ENCODE results near the gene C2CD4C.
"Not testable (repeated sequence)": the region's sequence is repeated elsewhere in the genome, so short reads cannot be mapped to it uniquely, and the experiment has no call there.

C2CD4C gene

DNA sequence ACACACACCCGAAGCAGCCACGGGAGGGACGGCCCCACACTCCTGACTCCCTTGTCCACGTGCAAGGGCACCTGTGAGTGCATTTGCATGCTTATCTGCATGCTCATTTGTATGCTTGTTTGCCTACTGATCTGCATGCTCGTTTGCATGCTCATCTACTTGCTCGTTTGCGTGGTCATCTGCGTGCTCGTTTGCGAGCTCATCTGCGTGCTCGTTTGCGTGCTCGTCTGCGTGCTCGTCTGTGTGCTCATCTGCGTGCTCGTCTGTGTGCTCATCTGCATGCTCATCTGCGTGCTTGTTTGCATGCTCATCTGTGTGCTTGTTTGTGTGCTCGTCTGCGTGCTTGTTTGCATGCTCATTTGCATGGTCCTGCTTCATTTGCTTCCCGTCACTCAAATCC lies 28.1 kb upstream of the C2CD4C start:
- DNase-seq: no peak

GRCh38 chr19:436413-436950 lies 27.5 kb upstream of the C2CD4C start:
- DNase-seq: no peak

DNA sequence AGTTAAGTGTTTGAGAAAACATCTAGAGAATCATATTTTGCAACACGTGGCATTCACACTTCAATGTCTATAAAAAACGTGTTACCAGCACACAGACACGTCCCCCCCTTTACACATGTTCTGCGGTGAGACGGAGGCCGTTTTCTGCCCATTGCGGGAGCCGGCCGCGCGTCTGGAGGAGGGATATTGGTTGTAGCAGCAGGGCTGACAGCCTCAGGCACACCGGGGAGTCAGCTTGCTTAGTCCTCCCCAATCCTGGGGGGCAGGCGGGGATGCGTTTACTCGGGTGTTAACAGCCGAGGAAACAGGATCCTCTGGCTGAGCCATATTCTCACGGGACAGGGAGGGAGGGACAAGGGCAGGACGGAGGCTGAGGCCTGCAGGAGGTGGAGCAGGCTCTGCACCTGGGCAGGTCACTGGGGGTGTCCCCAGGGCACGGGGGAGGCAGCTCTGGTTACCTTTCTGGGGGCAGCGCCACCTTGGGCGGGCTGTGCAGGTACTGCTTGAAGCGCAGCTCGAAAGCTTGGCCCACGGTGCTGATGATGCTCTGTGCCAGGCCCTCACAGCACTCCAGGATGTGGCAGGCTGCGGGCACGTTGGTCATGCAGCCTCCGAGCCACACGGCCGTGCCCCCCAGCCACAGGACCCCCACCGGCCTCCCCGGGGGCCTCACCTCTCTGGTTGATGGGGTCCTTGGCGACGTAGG lies 26.9 kb upstream of the C2CD4C start:
- DNase-seq: no peak

GRCh38 chr19:435056-435706 lies 26.2 kb upstream of the C2CD4C start:
- DNase-seq: no peak

GRCh38 chr19:434152-434960 lies 25.4 kb upstream of the C2CD4C start:
- DNase-seq: no peak

- no peak for DNase-seq
Measured at GRCh38 chr19:430701-431100, 21.8 kb upstream of the C2CD4C start.

DNA sequence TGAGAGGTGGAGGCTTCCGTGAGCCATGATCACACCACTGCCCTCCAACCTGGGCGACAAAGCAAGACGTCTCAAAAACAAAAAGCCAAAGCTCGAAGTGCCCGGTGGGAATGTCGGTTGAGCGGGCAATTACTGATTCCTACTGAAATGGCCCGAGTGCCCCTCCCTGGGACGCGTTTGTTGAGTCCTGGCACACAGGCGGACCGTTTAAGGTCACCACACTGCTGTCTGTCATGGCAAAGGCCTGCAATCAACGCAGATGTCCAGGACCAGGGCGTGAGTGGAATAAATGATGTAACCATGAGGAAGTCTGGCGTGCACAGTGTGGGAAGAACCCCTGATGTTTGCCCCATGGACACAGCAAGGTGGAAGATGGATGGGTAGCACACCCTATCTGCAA lies 19.2 kb upstream of the C2CD4C start:
- no peak for DNase-seq

GRCh38 chr19:427675-428074 lies 18.7 kb upstream of the C2CD4C start:
- not testable (repeated sequence) for DNase-seq

DNA sequence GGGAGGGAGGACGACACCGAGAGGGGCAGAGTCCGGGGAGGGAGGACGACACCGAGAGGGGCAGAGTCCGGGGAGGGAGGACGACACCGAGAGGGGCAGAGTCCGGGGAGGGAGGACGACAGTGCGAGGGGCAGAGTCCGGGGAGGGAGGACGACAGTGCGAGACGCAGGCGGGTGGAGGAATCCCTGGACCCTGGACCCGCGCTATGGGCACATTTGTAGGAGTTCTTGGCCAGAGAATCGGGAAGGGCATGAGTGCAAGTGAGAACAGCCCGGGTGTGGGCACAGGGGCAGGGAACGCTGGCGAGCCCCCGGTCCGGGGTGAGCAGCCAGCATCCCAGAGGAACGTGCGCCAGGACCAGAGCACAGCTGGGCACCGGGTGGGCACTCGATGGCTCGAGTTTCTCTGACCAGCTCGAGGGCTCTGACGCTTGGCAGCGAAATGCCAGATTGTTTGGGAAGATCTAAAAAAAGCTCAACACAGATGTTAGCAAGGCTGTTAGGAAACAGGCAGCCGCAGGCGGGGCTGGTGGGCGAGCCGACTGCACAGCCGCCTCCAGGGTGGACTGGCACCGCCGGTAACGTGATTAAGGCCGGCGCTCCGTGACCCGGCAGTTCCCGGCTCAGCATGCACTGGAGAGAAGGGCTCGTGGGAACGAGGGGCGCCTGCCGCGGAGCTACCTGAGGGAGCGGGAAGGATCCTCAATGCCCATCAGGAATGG lies 17.9 kb upstream of the C2CD4C start:
- no peak for DNase-seq

- DNase-seq: no peak
Measured at GRCh38 chr19:425056-425455, 16.1 kb upstream of the C2CD4C start.

GRCh38 chr19:424546-424945 lies 15.6 kb upstream of the C2CD4C start:
- no peak for DNase-seq

GRCh38 chr19:423691-424466 lies 14.9 kb upstream of the C2CD4C start:
- DNase-seq: no peak

DNA sequence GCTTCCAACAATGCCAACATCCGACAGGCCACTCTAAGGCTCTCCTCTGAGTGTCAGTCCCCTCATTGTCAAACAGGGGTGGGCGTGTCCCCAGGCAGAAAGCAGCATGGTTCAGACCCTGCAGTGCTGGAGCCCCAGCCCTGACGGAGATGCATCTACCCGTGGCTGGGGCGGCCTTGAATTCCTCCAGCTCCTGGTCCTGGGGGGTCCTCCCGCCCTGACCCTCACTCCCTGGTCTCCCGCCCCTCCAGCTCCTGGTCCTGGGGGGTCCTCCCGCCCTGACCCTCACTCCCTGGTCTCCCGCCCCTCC lies 13.9 kb upstream of the C2CD4C start:
- DNase-seq: not testable (repeated sequence)

GRCh38 chr19:422213-422916 lies 13.4 kb upstream of the C2CD4C start:
- no peak for DNase-seq

GRCh38 chr19:419721-420515 lies 11.0 kb upstream of the C2CD4C start:
- no peak for DNase-seq

GRCh38 chr19:418761-419671 lies 10.1 kb upstream of the C2CD4C start:
- DNase-seq: no peak

DNA sequence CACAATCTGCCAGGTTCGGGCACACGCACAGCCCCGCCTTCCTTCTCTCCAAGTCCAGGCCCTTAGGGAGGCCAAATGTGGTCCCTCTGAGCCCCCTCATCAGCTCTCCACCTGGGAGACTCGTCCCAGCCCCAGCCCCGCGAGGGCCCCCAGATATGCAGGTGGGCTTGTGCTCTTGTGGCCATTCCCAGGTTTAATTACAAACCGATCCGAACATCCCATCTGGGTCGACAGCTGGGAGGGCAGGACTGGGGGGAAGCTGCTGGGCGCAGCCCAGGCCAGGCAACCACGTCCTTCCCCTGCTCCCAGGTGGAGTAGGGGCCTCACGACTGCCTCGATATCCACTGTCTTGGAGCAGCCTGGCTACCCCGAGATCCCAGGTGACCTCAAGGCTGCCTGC lies 7.5 kb upstream of the C2CD4C start:
- no peak for DNase-seq

GRCh38 chr19:415292-415691 lies 6.3 kb upstream of the C2CD4C start:
- no peak for DNase-seq

GRCh38 chr19:413756-414420 lies 4.9 kb upstream of the C2CD4C start:
- no peak for DNase-seq
